GM20431 (cell line): ENCODE data around the gene AGGF1.
"Not testable (repeated sequence)": the region's sequence is repeated elsewhere in the genome, so short reads cannot be mapped to it uniquely, and the experiment has no call there.

ENCODE experiments used
- in situ Hi-C: fragments of 300-500 bp; cut with MseI, MboI; formaldehyde crosslinking; loops from one replicate; pipeline ENCODE4 v1.15.0; 2020; ENCODE audit warnings: low sequenced_read_pairs; ENCODE audit not compliant: unreplicated experiment

AGGF1 gene, protein sequence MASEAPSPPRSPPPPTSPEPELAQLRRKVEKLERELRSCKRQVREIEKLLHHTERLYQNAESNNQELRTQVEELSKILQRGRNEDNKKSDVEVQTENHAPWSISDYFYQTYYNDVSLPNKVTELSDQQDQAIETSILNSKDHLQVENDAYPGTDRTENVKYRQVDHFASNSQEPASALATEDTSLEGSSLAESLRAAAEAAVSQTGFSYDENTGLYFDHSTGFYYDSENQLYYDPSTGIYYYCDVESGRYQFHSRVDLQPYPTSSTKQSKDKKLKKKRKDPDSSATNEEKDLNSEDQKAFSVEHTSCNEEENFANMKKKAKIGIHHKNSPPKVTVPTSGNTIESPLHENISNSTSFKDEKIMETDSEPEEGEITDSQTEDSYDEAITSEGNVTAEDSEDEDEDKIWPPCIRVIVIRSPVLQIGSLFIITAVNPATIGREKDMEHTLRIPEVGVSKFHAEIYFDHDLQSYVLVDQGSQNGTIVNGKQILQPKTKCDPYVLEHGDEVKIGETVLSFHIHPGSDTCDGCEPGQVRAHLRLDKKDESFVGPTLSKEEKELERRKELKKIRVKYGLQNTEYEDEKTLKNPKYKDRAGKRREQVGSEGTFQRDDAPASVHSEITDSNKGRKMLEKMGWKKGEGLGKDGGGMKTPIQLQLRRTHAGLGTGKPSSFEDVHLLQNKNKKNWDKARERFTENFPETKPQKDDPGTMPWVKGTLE

DNA sequence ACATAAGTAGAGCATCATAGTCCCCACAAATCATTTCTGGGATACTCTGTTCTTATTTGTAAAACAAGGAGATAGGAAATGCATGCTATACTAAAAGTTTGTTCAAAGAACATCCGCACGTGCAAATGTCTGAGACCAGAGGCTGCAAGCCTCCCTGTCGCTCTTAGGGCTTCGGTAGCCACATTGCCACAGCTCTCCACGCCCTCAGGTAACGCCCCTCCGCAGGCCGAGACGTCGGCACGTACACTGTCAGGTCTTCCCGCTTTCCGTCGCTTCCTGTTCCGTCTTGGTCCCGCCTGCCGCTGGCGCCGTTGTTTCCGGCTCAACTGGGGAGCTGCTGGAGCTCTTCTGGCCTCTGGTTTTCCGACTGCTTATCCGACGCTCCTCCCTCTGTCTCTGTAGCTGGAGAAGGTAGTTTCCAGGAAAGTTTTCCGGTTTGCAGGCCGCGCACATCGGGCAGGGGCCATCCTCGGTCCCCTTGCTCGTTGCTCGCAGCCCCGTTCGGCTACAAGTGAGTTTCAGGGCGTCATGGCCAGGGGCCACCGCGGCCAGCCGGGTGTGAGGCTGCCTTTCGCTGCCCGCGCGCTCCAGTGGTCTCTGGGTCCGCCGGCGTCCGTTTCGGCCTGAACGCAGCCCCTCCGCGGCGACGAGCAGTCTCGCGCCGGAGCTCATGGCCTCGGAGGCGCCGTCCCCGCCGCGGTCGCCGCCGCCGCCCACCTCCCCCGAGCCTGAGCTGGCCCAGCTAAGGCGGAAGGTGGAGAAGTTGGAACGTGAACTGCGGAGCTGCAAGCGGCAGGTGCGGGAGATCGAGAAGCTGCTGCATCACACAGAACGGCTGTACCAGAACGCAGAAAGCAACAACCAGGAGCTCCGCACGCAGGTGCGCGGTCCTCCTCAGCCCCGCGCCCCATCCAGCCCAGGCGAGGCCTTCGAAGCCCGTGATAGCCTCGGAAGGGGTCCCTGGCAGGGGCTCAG, at the start of gene AGGF1:
Gene AGGF1 (plus strand): TSS at position 308 of the 975 bp plus-strand sequence. CDS start 363 bp downstream, at position 671.
- in situ Hi-C loops = no loop called here

DNA sequence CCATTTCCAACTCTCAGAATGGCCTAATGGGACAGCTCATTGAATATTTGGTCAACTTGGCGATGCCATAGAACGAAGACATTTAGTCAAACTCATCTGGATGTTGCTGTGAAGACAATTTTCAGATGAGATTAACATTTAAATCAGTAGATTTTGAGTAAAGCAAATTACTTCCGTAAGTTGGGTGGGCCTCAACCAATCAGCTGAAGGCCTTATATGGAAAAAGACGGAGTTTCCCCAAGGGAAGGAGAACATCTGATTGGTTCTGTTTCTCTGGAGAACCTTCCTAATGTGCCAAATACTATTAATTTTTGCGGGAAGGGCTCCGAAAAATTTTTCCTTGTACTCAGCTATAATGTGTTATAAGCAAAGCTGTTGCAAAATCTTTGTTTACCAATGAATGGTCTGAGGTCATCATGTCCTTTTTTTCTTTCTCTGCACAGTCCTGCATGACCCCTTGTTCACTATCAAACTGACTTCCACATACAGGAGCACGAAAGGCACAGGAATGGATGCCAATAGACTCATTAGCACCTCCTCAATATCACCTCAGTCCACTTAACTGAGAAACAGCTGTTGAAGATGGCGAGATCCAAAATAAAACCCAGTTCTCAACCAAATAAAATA, 49.6 kb upstream of the AGGF1 start:
- in situ Hi-C loops = no loop called here

DNA sequence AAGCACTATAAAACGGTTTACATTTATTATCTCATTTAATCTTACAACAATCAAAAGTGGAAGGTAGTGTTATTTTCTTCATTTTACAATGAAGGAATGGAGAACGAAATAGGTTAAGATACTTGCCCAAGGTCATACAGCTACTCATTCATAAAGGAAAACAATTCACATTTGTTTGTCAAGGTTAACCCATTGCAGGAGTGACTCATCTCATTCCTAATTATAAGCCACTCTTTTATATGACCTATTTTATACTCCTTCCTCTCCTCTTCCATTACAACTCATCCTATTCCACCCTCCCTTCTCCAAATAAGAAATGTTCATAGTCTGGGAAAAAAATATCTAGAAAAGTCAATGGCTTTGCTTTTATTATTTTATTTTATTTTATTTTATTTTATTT, 47.8 kb upstream of the AGGF1 start:
- in situ Hi-C loops = no loop called here

DNA sequence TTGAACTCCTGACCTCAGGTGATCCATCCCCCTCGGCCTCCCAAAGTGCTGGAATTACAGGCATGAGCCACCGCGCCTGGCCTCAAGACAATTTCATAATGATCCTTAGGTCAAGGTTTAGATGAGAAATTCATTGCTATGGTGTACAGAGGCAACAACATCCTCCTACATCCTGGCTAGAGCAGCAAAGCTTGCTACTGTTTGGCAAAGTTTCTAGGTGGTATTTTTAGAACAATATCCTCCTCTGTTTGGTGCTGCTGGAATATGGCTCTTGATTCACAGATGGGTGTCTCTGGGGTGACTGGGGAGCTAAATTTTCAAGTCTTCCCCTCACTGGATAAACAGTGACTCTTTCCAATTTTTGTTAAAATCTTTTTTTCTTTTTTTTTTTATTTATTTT, 46.7 kb upstream of the AGGF1 start:
- in situ Hi-C loops = no loop called here

DNA sequence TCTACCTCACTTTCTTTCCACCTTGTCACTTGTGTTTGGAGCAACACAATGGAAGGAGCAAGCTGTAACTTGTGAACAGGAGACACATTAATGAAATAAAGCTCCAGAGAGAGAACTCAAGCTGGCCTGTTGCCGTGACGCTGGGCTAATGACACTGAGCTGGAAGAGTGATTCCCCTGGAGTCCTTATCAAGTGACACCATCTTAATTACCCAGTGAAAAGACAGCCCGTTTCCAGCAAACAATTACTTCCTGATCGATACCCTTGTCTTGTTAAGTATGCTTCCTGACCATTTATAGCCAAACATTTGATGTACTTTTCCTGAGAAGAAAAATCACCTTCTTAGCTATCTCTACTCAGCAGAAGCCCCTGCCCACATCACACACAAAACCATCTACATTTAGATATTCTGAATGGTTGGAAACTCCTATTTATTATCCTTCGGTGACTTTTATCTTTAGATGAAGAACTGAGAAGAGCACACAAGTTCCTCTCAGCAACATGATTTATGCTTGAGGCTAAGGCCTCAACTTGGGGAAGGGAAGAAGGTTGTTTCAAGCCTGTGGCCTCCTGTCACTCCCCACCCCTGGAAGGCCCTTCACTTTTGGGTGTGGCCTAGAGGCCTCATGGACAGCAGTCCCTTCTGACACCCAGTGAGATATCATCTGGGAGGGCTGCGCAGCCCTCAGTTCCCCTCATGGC, 43.2 kb upstream of the AGGF1 start:
- in situ Hi-C loops = no loop called here

DNA sequence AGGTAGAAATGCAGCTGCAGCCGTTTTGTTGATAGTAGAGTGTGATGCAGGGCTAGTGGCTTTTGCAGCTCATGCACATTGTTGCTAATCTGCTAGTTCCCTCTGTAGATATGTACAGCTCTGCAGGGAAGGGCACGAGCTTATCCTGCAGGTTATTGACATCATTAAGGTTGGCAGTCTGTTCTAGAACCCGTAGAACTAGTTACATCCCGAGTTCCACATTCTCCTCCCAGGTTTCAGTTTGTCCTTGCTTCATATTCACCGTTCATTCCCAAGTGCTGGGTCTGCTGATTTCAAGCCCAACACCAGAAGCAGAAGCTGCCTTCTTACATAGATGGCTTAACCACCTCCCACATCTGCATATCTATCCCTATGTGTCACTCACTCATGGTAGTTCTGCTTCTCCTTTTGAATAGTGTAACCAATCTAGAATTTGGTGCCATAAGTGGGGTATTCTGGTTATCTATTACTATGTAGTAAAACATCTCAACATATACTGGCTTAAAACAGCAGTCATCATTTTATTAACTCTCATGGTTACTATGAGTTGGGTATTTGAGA, 39.2 kb upstream of the AGGF1 start:
- in situ Hi-C loops = no loop called here

DNA sequence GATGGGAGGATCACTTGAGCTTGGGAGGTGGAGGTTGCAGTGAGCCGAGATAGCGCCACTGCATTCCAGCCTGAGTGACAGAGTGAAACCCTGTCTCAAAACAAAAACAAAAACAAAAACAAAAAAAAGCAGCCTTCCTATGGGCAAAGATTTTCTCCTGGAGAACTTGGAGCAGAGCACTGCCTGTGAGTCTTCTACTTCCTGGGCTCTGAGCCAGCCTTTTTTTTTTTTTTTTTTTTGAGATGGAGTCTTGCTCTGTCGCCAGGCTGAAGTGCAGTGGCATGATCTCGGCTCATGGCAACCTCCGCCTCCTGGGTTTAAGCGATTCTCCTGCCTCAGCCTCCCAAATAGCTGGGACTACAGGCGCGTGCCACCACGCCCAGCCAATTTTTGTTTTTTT, 36.8 kb upstream of the AGGF1 start:
- in situ Hi-C loops = not testable (repeated sequence)

DNA sequence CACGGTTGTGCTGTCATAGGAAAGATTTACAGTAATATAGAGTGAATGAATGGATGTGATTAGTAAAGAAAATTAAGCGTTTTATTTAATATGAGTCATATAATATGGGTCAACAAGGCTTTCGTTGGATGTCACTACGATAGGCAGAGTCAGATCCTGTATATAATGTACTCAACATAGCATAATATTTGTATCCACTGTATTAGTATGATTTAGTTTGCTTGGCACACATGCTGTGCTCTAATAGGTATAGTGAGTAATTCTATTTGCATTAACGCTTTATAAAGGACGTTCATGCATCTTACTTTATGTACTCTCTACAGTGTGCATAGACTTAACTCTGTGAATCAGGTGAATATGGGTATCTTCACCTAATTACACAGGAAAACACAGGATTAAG, 35.9 kb upstream of the AGGF1 start:
- in situ Hi-C loops = no loop called here

DNA sequence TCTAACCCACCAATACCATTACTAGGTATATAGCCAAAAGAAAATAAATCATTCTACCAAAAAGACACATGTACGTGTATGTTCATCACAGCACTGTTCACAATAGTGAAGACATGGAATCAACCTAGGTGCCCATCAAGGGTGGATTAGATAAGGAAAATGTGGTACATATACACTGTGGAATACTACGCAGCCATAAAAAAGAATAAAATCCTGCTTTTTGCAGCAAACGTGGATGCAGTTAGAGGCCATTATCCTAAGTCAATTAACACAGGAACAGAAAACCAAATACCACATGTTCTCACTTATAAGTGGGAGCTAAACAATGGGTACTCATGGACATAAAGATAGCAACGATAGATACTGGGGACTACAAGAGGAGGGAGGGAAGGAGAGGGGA, 32.0 kb upstream of the AGGF1 start:
- in situ Hi-C loops = not testable (repeated sequence)

DNA sequence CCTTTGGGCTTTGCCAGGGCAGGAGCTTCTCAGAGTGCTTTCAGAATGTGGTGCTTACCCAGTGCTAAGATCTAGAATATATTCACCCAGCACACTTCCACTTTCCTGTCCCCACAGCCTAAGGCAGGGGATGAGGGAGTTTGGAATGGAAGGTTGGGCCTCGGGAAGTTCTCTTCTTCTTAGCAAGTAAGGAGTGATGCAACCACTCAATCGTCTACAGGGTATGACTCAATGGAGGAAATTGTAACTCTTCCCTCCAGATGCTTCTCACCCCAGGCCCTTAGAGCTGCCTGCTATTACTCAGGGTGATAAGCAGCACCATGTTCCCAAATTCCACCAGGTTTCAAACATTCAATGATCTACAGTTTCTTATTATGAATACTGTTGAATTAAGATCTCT, 30.8 kb upstream of the AGGF1 start:
- in situ Hi-C loops = no loop called here

DNA sequence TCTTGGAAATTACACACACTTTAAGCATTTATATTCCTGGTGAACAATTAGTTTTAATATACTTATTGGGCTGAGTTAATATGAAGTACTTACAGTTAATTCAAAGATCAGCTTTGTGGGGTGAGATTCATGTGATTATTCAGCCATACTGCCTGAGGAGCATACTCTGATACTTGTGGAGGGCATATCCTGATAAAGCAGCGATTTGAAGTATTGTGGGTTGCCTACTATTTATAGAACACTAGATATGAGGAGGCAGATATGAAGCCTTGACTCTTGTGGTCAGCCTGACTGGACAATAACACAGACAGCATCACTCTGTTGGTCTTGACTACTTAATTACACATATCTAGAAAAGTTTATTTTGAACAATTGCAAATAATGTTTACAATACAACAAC, 27.0 kb upstream of the AGGF1 start:
- in situ Hi-C loops = no loop called here

DNA sequence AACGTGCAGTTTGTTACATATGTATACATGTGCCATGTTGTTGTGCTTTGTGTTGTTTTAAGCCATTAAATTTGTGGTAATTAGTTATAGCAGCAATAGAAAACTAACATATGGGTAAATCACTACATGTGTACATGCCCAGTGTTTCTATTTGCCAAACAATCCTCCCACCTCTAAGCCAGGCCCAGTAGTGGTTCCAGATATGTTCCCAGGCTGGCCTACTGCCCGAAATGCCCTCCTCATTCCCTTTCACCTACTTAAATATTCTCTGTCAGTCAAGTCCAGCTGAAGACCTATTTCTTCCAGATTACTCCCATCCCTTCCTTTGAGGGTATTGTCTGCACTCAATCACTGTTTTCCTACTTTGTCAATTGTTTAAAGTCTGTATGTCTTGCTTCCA, 24.1 kb upstream of the AGGF1 start:
- in situ Hi-C loops = no loop called here

DNA sequence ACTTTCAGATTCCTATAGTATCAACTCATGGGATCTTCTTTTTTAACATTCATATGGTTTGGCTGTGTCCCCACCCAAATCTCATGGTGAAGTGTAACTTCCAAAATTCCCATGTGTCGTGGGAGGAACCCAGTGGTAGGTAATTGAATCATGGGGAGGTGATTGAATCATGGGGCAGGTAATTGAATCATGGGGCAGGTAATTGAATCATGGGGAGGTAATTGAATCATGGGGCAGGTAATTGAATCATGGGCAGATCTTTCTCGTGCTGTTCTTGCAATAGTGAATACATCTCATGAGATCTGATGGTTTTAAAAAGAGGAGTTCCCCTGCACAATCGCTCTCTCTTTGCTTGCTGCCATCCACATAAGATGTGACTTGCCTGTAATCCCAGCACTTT, 21.8 kb upstream of the AGGF1 start:
- in situ Hi-C loops = no loop called here

DNA sequence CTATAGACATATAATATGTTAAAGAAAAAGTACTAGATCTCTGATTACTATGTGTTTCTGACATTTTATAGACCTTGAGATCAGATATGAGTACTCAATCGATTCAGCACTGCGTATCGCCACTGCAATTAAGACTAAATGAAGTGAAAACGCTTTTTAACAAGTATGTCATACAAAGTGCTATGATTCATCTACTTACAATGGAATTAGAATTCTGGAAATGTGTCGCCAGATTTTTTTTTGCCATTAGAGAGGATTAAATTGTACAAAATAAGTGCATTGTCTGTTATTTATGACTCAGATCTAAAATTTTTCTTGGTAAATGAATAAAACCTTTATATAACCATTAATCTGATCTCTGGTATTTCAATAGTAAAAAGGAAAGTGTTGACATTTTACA, 20.0 kb upstream of the AGGF1 start:
- in situ Hi-C loops = no loop called here

DNA sequence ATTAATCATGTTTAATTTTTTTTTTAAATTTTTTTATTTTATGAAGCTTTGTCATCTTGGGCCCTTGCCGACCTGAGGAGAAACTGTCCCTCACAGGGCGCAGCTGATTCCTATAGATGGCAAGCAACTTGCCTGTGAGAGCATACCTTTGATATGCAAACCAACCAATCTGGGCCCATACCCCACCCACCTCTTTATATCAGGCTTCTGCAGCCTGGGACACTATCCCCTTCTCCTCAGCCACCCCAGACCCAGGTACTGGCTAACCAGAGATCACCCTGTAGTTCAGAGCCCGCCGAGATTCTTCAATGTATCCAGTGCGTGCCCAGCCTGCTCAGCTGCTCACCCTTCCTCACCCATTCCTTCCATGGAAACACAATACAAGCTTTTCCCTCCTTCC, 18.7 kb upstream of the AGGF1 start:
- in situ Hi-C loops = no loop called here

DNA sequence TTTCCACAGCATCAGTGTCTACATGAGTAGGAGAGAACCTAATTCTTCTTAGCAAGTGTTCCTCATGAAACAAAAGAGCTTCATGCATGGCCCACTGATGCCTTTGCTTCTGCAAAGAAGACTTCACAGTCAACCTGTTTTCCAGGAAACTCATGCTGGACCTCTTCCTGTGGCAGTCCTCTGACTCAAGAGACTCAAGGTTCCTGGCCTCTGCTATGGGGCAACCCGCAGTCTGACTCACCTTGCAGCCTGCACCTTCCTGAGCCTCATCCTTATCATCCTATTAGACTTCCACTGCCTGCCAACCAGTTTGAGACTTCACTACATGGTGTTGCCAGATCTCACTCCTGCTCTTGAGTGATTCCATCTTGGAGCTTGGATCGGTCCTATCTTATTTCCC, 17.6 kb upstream of the AGGF1 start:
- in situ Hi-C loops = no loop called here

DNA sequence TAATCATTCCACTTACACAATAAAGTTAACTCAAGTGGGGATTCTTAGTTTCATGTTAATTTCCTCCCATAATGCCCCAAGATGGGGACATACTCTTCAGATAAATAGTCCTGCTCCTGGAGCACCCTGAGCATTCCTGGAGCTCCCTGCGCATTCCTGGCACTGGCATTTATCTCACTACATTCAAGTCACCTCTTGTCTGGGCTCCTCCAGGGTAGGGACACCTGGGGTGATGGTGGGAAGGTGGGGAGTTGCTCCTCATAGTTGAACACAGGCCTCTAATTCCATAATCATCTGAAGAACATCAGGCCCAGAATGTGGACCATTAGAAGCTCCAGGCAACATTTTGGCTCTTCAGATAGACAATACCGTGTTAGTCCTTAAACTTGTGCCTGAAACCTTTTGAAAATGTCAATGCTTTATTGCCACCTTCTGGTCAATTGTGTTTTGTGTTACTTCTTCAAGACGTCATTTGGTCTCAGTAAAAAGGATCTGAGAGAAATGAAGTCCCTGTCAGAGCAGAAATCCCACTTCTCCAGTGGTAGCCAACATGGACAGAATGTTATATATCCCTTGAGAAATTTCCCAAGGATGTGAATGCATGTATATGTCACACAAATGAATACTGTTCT, 14.2 kb upstream of the AGGF1 start:
- in situ Hi-C loops = no loop called here

DNA sequence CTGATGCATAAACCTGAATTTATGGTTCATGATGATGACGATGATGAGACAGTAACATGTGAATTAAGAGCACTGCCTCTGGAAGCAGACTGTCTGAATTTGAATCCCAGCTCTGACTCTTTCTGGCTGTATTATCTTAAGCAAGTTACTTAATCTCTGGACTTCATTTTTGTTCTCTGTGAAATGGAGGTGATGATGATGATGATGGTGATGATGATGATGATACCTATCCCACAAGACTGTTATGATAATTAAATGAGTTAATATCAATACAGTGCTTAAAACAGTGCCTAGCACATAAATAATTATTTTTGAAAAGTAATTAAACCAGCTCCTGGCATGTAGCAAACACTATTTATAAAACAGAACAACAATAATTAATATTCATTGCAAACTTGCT, 13.2 kb upstream of the AGGF1 start:
- in situ Hi-C loops = no loop called here

DNA sequence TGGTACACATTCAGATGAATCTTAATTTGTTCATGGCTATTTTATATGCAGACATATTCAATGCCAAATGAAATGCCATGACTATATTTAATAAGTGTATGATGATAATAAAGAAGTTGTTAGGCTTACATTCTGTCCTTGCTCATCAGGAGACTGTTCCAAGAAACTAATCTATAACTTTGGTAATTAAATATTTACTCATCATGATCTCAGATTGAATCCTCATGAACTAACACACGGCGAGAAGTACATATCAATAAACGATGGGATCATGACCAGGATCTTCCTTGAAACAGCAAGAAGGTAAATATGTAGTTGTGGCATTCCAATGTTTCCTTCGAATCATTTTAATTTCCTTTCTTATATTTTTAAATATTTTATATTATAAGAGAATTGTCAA, 12.5 kb upstream of the AGGF1 start:
- in situ Hi-C loops = no loop called here
